Neural progenitor cell (in vitro differentiated cells): ENCODE measurements around the gene R3HCC1L. TPM values are rescaled to one million over a fixed set of nuclear protein-coding genes. Genes with fewer than 3 reads are reported as not detected.

ENCODE experiments used
- DNase-seq: peaks from one replicate; pipeline ENCODE4 v3.0.0-alpha.2; 2016; ENCODE audit warnings: low spot score
- H2AFZ ChIP-seq: fragments of 200-600 bp; sonication (generic); replicated peaks from 2 replicates; pipeline ENCODE4 v1.6.1; 2016; ENCODE audit warnings: antibody characterized with exemption
- H3F3A ChIP-seq: fragments of 200-600 bp; sonication (generic); 2 replicates; pipeline ENCODE4 v1.6.1; 2016; ENCODE audit warnings: antibody characterized with exemption, low read depth
- H3K27ac ChIP-seq: fragments of 200-600 bp; sonication (generic); 2 replicates; pipeline ENCODE4 v1.5.1; 2016; ENCODE audit warnings: mild to moderate bottlenecking
- H3K27me3 ChIP-seq: fragments of 200-600 bp; sonication (generic); 2 replicates; pipeline ENCODE4 v1.6.1; 2016; ENCODE audit warnings: mild to moderate bottlenecking, moderate library complexity
- H3K36me3 ChIP-seq: fragments of 200-600 bp; sonication (generic); 2 replicates; pipeline ENCODE4 v1.5.1; 2016
- H3K4me1 ChIP-seq: fragments of 200-600 bp; sonication (generic); 2 replicates; pipeline ENCODE4 v1.6.1; 2016; ENCODE audit warnings: mixed run types
- H3K4me2 ChIP-seq: fragments of 200-600 bp; sonication (generic); 2 replicates; pipeline ENCODE4 v1.6.1; 2016
- H3K4me3 ChIP-seq: fragments of 200-600 bp; sonication (generic); 2 replicates; pipeline ENCODE4 v1.5.1; 2016
- H3K79me2 ChIP-seq: fragments of 200-600 bp; sonication (generic); 2 replicates; pipeline ENCODE4 v1.6.1; 2016; ENCODE audit warnings: low read depth
- H3K9ac ChIP-seq: fragments of 200-600 bp; sonication (generic); 2 replicates; pipeline ENCODE4 v1.6.1; 2016
- H3K9me3 ChIP-seq: fragments of 200-600 bp; sonication (generic); 2 replicates; pipeline ENCODE4 v1.5.1; 2016; ENCODE audit warnings: low read depth
- H4K20me1 ChIP-seq: fragments of 200-600 bp; sonication (generic); 2 replicates; pipeline ENCODE4 v1.6.1; 2016; ENCODE audit warnings: low read depth
- H3K27ac Mint-ChIP-seq: 3 replicates; pipeline ENCODE4 v1.8.0; 2021; ENCODE audit warnings: mixed read lengths
- H3K27me3 Mint-ChIP-seq: 2 replicates; pipeline ENCODE4 v1.8.0; 2022; ENCODE audit warnings: low read depth, mild to moderate bottlenecking, inconsistent platforms, moderate library complexity, mixed read lengths; ENCODE audit not compliant: insufficient read depth
- H3K36me3 Mint-ChIP-seq: 3 replicates; pipeline ENCODE4 v1.8.0; 2021; ENCODE audit warnings: mixed read lengths
- H3K4me1 Mint-ChIP-seq: 3 replicates; pipeline ENCODE4 v1.8.0; 2021; ENCODE audit warnings: mixed read lengths
- H3K4me3 Mint-ChIP-seq: 3 replicates; pipeline ENCODE4 v1.8.0; 2021; ENCODE audit warnings: mild to moderate bottlenecking, moderate library complexity, mixed read lengths
- H3K9me3 Mint-ChIP-seq: 3 replicates; pipeline ENCODE4 v1.8.0; 2020; ENCODE audit warnings: mixed read lengths
- EZH2 ChIP-seq: fragments of 200-600 bp; sonication (generic); IDR thresholded peaks from 2 replicates; pipeline ENCODE4 v1.6.1; 2017; ENCODE audit warnings: antibody characterized with exemption, mild to moderate bottlenecking, moderate library complexity
- EZH2phosphoT487 ChIP-seq: fragments of 200-600 bp; sonication (generic); IDR thresholded peaks from 2 replicates; pipeline ENCODE4 v1.6.1; 2017; ENCODE audit warnings: antibody characterized with exemption
- total RNA-seq: library from RNA; depleted of rRNA; stranded (reverse); fragments of >200 nt; gene quantifications from 2 replicates; pipeline ENCODE4 v1.2.3, GENCODE V29; 2015; ENCODE audit warnings: low replicate concordance
- TF ChIP-seq, protein P1 (sequence below): fragments of 200-600 bp; sonication (generic); IDR thresholded peaks from 2 replicates; pipeline ENCODE4 v1.5.1; 2017; ENCODE audit warnings: antibody characterized with exemption, mild to moderate bottlenecking

The R3HCC1L gene
- total RNA-seq, 1 donor from 2014 or later = 26.8 TPM

- Histone ChIP-seq H4K20me1 (no peaks in the 10 kb centered on the region), H3K27me3 (no peaks in the 10 kb centered on the region), H3K9me3 (no peaks in the 10 kb centered on the region), H2AFZ (no peak overlapping the region), H3K9ac (no peak overlapping the region), H3F3A (no peaks in the 10 kb centered on the region), H3K4me1 (no peaks in the 10 kb centered on the region), H3K27ac (no peak overlapping the region), H3K79me2 (no peaks in the 10 kb centered on the region), H3K36me3 (peaks cover 3% of the 10 kb centered on the region), H3K4me2 (no peak overlapping the region), H3K4me3 (no peak overlapping the region)
- H3K4me1 Mint-ChIP-seq = peaks cover 3% of the 10 kb centered on the region
- TF ChIP-seq EZH2phosphoT487 (no peak), EZH2 (no peak)
- TF ChIP-seq, protein P1, sequence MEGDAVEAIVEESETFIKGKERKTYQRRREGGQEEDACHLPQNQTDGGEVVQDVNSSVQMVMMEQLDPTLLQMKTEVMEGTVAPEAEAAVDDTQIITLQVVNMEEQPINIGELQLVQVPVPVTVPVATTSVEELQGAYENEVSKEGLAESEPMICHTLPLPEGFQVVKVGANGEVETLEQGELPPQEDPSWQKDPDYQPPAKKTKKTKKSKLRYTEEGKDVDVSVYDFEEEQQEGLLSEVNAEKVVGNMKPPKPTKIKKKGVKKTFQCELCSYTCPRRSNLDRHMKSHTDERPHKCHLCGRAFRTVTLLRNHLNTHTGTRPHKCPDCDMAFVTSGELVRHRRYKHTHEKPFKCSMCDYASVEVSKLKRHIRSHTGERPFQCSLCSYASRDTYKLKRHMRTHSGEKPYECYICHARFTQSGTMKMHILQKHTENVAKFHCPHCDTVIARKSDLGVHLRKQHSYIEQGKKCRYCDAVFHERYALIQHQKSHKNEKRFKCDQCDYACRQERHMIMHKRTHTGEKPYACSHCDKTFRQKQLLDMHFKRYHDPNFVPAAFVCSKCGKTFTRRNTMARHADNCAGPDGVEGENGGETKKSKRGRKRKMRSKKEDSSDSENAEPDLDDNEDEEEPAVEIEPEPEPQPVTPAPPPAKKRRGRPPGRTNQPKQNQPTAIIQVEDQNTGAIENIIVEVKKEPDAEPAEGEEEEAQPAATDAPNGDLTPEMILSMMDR = no peak
- no peak overlapping the region for H3K4me3 Mint-ChIP-seq
- no peaks in the 10 kb centered on the region for H3K27me3 Mint-ChIP-seq
- H3K36me3 Mint-ChIP-seq = peaks cover 9% of the 10 kb centered on the region
- H3K27ac Mint-ChIP-seq = no peak overlapping the region
- DNase-seq = no peak
- no peaks in the 10 kb centered on the region for H3K9me3 Mint-ChIP-seq
These were observed 101.4 kb downstream of the R3HCC1L start for GRCh38 chr10:98235846-98236245.

DNA sequence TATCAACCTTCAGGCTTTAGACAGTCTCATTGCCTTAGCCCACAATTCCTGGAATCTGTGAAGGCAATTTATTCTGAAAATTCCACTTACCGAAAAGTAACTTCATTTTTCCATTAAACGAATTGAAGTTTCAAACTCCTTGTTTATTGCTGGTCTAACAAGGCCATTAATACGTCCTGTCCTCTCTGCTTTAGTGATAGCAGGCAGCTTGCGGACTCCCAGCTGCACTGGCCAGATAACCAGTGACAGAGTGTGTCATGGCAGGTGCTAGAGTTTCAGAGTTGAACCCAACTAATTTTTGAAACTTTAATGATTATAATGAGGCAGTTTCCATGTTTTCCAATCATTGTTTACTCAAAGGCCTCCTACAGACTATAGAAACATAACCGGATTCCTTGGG lies 102.4 kb downstream of the R3HCC1L start:
- H3K9me3 Mint-ChIP-seq = no peaks in the 10 kb centered on the region
- no peaks in the 10 kb centered on the region for H3K79me2 ChIP-seq
- H3K9me3 ChIP-seq = no peaks in the 10 kb centered on the region
- H3K27ac Mint-ChIP-seq = no peak overlapping the region
- peaks cover 3% of the 10 kb centered on the region for H3K4me1 Mint-ChIP-seq
- no peak overlapping the region for H2AFZ ChIP-seq
- TF ChIP-seq EZH2 (no peak), EZH2phosphoT487 (no peak)
- TF ChIP-seq, protein P1 = no peak
- no peak overlapping the region for H3K27ac ChIP-seq
- H3K36me3 ChIP-seq = peaks cover 3% of the 10 kb centered on the region
- H3K4me2 ChIP-seq = no peak overlapping the region
- no peak overlapping the region for H3K9ac ChIP-seq
- no peak for DNase-seq
- H3K4me3 Mint-ChIP-seq = no peak overlapping the region
- no peaks in the 10 kb centered on the region for H3K27me3 ChIP-seq
- H3F3A ChIP-seq = no peaks in the 10 kb centered on the region
- no peaks in the 10 kb centered on the region for H3K27me3 Mint-ChIP-seq
- no peaks in the 10 kb centered on the region for H3K4me1 ChIP-seq
- H3K36me3 Mint-ChIP-seq = peaks cover 7% of the 10 kb centered on the region
- no peak overlapping the region for H3K4me3 ChIP-seq
- no peaks in the 10 kb centered on the region for H4K20me1 ChIP-seq

GRCh38 chr10:98238391-98238790 lies 103.9 kb downstream of the R3HCC1L start:
- H3K36me3 ChIP-seq = peaks cover 3% of the 10 kb centered on the region
- no peaks in the 10 kb centered on the region for H4K20me1 ChIP-seq
- no peak overlapping the region for H3K4me2 ChIP-seq
- DNase-seq = no peak
- no peaks in the 10 kb centered on the region for H3K79me2 ChIP-seq
- Mint-ChIP-seq H3K9me3 (no peaks in the 10 kb centered on the region), H3K4me3 (no peak overlapping the region), H3K27ac (no peak overlapping the region), H3K4me1 (no peaks in the 10 kb centered on the region), H3K27me3 (no peaks in the 10 kb centered on the region), H3K36me3 (peaks cover 7% of the 10 kb centered on the region)
- H3K4me1 ChIP-seq = no peaks in the 10 kb centered on the region
- no peaks in the 10 kb centered on the region for H3K9me3 ChIP-seq
- no peaks in the 10 kb centered on the region for H3F3A ChIP-seq
- H2AFZ ChIP-seq = no peak overlapping the region
- no peak for TF ChIP-seq EZH2phosphoT487
- TF ChIP-seq EZH2 = no peak
- TF ChIP-seq, protein P1 = no peak
- no peak overlapping the region for H3K4me3 ChIP-seq
- no peaks in the 10 kb centered on the region for H3K27me3 ChIP-seq
- H3K9ac ChIP-seq = no peak overlapping the region
- no peak overlapping the region for H3K27ac ChIP-seq
